Measurements from ENCODE around the gene EEFSEC. TPM values are rescaled to one million over a fixed set of nuclear protein-coding genes. Genes with fewer than 3 reads are reported as not detected.

The EEFSEC gene
- total RNA-seq, 6 donors from 2014 or later = 14.9 to 38.8 (median 17.9) TPM

DNA sequence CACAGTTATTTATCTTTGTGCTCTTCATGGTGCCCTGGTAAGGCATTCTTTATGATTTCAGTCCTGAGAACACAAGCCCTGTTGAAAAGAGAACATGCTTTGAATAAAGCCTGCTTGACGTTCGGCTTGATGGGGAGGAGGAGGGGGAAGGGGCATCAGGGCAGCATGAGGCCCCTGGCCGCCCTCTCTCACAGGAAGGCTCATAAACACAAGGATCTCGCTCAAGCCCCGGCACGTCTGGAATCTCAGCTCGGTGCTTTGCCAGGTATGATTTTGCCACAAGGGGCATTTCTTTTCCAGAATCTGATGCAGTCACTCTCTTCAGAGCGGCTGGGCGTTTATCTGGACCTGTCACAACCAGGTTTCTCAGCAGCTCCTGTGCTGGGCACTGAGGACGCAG lies 184.0 kb downstream of the EEFSEC start:
- Histone ChIP-seq H3K4me3 (no peak overlapping the region), H3K27ac (no peak overlapping the region), H3K4me1 (peaks cover 0 to 4% (median 0%) of the 10 kb centered on the region in 4 donors), H3K27me3 (no peaks in the 10 kb centered on the region), H3K9me3 (no peaks in the 10 kb centered on the region), H3K36me3 (peaks cover 0 to 18% (median 7%) of the 10 kb centered on the region in 4 donors)
- TF ChIP-seq EP300 (IDR thresholded peaks at IDR 0.05) (no peak), POLR2A (IDR thresholded peaks at IDR 0.05) (no peak), POLR2AphosphoS5 (IDR thresholded peaks at IDR 0.05) (no peak)
- TF ChIP-seq, protein P1, sequence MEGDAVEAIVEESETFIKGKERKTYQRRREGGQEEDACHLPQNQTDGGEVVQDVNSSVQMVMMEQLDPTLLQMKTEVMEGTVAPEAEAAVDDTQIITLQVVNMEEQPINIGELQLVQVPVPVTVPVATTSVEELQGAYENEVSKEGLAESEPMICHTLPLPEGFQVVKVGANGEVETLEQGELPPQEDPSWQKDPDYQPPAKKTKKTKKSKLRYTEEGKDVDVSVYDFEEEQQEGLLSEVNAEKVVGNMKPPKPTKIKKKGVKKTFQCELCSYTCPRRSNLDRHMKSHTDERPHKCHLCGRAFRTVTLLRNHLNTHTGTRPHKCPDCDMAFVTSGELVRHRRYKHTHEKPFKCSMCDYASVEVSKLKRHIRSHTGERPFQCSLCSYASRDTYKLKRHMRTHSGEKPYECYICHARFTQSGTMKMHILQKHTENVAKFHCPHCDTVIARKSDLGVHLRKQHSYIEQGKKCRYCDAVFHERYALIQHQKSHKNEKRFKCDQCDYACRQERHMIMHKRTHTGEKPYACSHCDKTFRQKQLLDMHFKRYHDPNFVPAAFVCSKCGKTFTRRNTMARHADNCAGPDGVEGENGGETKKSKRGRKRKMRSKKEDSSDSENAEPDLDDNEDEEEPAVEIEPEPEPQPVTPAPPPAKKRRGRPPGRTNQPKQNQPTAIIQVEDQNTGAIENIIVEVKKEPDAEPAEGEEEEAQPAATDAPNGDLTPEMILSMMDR (IDR thresholded peaks at IDR 0.05) = no peak
- no peak for ATAC-seq (ENCODE audit: low FRiP score in 2 of 2)
- no peak for DNase-seq
- 90 to 96% methylated on average over 10 of the region's 10 CpGs for WGBS, 2 donors

DNA sequence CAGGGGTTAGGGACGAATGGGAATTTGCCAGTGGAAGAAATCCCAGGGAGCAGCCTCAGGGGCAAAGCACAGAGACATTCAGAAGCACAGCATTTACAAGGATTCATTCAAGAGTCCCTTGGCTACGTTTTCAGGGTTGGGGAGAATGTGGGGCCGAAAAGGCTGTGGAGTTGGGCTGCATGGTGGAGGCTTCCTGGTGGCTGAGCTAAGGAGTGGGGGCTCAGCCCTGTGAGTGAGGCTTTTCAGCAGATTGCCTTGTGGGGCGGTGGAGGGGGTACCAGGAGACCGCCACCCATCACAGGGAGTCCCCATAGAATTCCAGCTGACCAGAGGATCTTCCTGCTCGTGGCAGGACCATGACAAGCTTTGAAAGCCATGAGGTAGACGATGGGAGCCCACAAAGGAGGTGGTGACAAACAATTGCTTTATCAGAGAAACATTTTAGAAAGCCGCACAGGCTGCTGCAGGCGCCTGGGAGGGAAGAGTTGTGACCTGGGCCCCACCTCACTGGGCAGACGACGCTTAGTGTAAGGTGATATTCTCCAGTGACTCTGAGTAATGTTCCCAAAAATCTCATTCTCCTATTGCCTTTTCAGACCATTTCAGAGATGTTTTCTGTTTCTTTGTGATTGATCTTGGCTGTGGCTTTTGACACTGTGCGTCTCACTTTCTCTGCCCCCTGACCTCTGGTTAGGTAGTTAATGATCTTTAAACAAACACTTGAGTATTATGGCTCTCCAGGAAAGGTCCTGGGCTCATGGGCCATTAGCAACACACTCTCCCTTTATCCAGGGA lies 185.5 kb downstream of the EEFSEC start:
- Histone ChIP-seq H3K36me3 (peaks cover 0 to 25% (median 7%) of the 10 kb centered on the region in 4 donors), H3K4me1 (peaks cover 0 to 13% (median 0%) of the 10 kb centered on the region in 4 donors), H3K4me3 (no peak overlapping the region), H3K9me3 (no peaks in the 10 kb centered on the region), H3K27me3 (no peaks in the 10 kb centered on the region), H3K27ac (no peak overlapping the region)
- 87 to 88% methylated on average over 10 to 12 of the region's 12 CpGs for WGBS, 2 donors
- TF ChIP-seq, protein P1 (IDR thresholded peaks at IDR 0.05) = no peak
- TF ChIP-seq EP300 (IDR thresholded peaks at IDR 0.05) (no peak), POLR2AphosphoS5 (IDR thresholded peaks at IDR 0.05) (no peak), POLR2A (IDR thresholded peaks at IDR 0.05) (no peak)
- ATAC-seq (ENCODE audit: low FRiP score in 2 of 2) (no peak), DNase-seq (no peak)

DNA sequence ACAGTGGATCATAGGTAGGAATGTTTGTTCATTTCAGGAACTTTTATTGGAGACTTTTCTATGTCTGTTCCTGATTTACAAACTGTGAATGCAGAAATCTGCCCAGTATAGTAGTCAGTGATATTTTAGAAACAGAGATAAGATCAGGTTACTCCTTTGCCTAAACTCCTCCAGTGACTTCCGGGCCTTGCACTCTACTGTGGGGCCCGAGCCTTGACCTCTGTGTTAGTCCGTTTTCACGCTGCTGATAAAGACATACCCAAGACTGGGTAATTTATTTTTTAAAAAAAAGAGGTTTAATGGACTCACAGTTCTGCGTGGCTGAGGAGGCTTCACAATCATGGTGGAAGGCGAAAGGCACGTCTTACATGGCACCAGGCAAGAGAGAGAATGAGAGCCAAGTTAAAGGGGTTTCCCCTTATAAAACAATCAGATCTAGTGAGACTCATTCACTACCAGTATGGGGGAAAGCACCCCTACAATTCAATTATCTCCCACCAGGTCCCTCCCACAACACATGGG lies 186.3 kb downstream of the EEFSEC start:
- DNase-seq (no peak), ATAC-seq (ENCODE audit: low FRiP score in 2 of 2) (no peak)
- Histone ChIP-seq H3K4me1 (peaks cover 0 to 13% (median 0%) of the 10 kb centered on the region in 4 donors), H3K9me3 (no peaks in the 10 kb centered on the region), H3K27me3 (no peaks in the 10 kb centered on the region), H3K27ac (no peak overlapping the region), H3K36me3 (peaks cover 0 to 25% (median 7%) of the 10 kb centered on the region in 4 donors), H3K4me3 (no peak overlapping the region)
- WGBS, 2 donors = 83 to 92% methylated on average over 7 of the region's 7 CpGs
- no peak for TF ChIP-seq EP300 (IDR thresholded peaks at IDR 0.05)
- no peak for TF ChIP-seq POLR2A (IDR thresholded peaks at IDR 0.05)
- TF ChIP-seq POLR2AphosphoS5 (IDR thresholded peaks at IDR 0.05) = no peak
- TF ChIP-seq, protein P1 (IDR thresholded peaks at IDR 0.05) = no peak

DNA sequence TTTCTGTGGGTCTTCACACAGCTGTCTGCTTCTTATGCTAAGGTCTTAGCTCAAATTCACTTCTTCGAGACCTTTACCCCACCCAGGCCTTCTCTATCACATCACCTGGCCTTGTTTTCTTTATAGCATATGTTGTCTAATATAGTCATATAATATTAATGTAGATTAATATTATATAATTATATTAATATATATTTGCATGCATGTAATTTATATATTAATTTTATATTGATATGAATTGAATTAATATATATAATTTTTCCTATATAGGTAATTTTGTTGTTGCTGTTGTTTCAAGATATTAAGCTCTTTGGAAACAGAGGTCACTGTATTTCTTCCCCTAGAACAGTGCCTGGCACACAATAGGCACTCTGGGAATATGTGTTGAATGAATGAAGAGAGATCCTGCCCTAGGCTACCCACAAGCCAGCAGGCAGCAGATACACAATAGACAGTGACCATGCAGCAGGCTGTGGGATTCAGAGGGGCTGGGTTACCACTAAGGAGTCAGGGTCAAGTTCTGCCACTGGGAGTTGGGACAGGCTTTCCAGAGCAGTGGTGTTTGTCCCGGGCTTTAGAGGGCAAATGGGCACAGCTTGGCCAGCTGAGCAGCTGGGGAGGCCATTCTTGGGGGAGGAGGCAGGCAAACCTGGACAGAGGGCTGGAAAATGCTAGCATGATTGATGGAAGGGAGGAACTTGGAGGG lies 187.1 kb downstream of the EEFSEC start:
- peaks cover 0 to 13% (median 0%) of the 10 kb centered on the region in 4 donors for H3K4me1 ChIP-seq
- ATAC-seq (ENCODE audit: low FRiP score in 2 of 2) (no peak), DNase-seq (no peak)
- no peaks in the 10 kb centered on the region for H3K9me3 ChIP-seq
- 91% methylated on average over 2 of the region's 2 CpGs for WGBS, 2 donors
- no peak overlapping the region for H3K27ac ChIP-seq
- H3K4me3 ChIP-seq = no peak overlapping the region
- H3K36me3 ChIP-seq = peaks cover 0 to 27% (median 7%) of the 10 kb centered on the region in 4 donors
- TF ChIP-seq POLR2A (IDR thresholded peaks at IDR 0.05) (no peak), EP300 (IDR thresholded peaks at IDR 0.05) (no peak)
- TF ChIP-seq, protein P1 (IDR thresholded peaks at IDR 0.05) = no peak
- H3K27me3 ChIP-seq = no peaks in the 10 kb centered on the region
